PC-3 (cell line): ENCODE data around the gene LRP1B. TPM values are rescaled to one million over a fixed set of nuclear protein-coding genes. Genes with fewer than 3 reads are reported as not detected.

Source experiments
- ATAC-seq: fragments of 200-7000 bp; cut with Tn5 transposase; 2 replicates; pipeline ENCODE4 v1.9.1; 2020; ENCODE audit warnings: mild to moderate bottlenecking, moderate library complexity
- BruUV-seq: library from RNA; stranded (reverse); fragments of 400-500 nt; replicated peaks from 2 replicates; lab custom pipeline; 2021; lab: Mats Ljungman, UMichigan
- CTCF ChIA-PET: fragments of 300-600 bp; sonication (Branson Sonifier 250); formaldehyde crosslinking; loops from one replicate; lab custom pipeline; 2022; ENCODE audit warnings: antibody characterized with exemption; lab: Charles Lee
- POLR2A ChIA-PET: fragments of 300-600 bp; sonication (Branson Sonifier 250); formaldehyde crosslinking; loops from one replicate; lab custom pipeline; 2022; ENCODE audit warnings: antibody characterized with exemption; ENCODE audit not compliant: unreplicated experiment; lab: Charles Lee
- DNase-seq: peaks from one replicate; pipeline ENCODE4 v3.0.0-alpha.2; 2015
- H2AFZ ChIP-seq: fragments of 300-600 bp; sonication (generic); 2 replicates; pipeline ENCODE4 v1.6.0; 2016; ENCODE audit warnings: antibody characterized with exemption, low read length
- H3F3A ChIP-seq: fragments of 300-600 bp; sonication (generic); one replicate; pipeline ENCODE4 v1.6.0; 2017; ENCODE audit warnings: antibody characterized with exemption, low read length, control low read depth, mild to moderate bottlenecking; ENCODE audit not compliant: unreplicated experiment
- H3K27ac ChIP-seq: fragments of 300-600 bp; sonication (generic); 2 replicates; pipeline ENCODE4 v1.5.1; 2016; ENCODE audit warnings: mild to moderate bottlenecking, low read length
- H3K27me3 ChIP-seq: fragments of 300-600 bp; sonication (generic); 2 replicates; pipeline ENCODE4 v1.6.1; 2016; ENCODE audit warnings: low read length, mixed read lengths
- H3K36me3 ChIP-seq: fragments of 300-600 bp; sonication (generic); 2 replicates; pipeline ENCODE4 v1.6.1; 2016; ENCODE audit warnings: low read depth, mixed run types, low read length, mixed read lengths
- H3K4me1 ChIP-seq: fragments of 300-600 bp; sonication (generic); 2 replicates; pipeline ENCODE4 v1.5.1; 2016; ENCODE audit warnings: low read length; ENCODE audit not compliant: insufficient read depth
- H3K4me2 ChIP-seq: fragments of 300-600 bp; sonication (generic); 2 replicates; pipeline ENCODE4 v1.6.0; 2016; ENCODE audit warnings: low read length
- H3K4me3 ChIP-seq: fragments of 300-600 bp; sonication (generic); 2 replicates; pipeline ENCODE4 v1.5.1; 2016; ENCODE audit warnings: mild to moderate bottlenecking, low read length, mixed read lengths
- H3K79me2 ChIP-seq: fragments of 300-600 bp; sonication (generic); 2 replicates; pipeline ENCODE4 v1.6.1; 2017; ENCODE audit warnings: low read length, mixed read lengths
- H3K9ac ChIP-seq: fragments of 300-600 bp; sonication (generic); 2 replicates; pipeline ENCODE4 v1.6.0; 2016; ENCODE audit warnings: mild to moderate bottlenecking, low read length
- H3K9me2 ChIP-seq: fragments of 300-600 bp; sonication (generic); replicated peaks from 2 replicates; pipeline ENCODE4 v1.6.1; 2016; ENCODE audit warnings: mixed run types, low read length, mixed read lengths
- H3K9me3 ChIP-seq: fragments of 300-600 bp; sonication (generic); 2 replicates; pipeline ENCODE4 v1.6.1; 2016; ENCODE audit warnings: low read length, mixed read lengths
- H4K20me1 ChIP-seq: fragments of 300-600 bp; sonication (generic); 2 replicates; pipeline ENCODE4 v1.6.1; 2016; ENCODE audit warnings: low read length, mixed read lengths
- EZH2 ChIP-seq: fragments of 300-600 bp; sonication (generic); IDR thresholded peaks from one replicate; pipeline ENCODE4 v1.6.1; 2017; ENCODE audit warnings: antibody characterized with exemption, mild to moderate bottlenecking, low read length; ENCODE audit not compliant: unreplicated experiment
- EZH2phosphoT487 ChIP-seq: fragments of 300-600 bp; sonication (generic); IDR thresholded peaks from 2 replicates; pipeline ENCODE4 v1.6.1; 2018; ENCODE audit warnings: mild to moderate bottlenecking, antibody characterized with exemption, low read length, borderline replicate concordance
- intact Hi-C: fragments of 100-400 bp; cut with micrococcal nuclease; formaldehyde crosslinking; loops from 2 replicates; pipeline ENCODE4 v1.9.0; 2023
- total RNA-seq: library from RNA; depleted of rRNA; stranded (reverse); fragments of >200 nt; gene quantifications from 2 replicates; pipeline ENCODE4 v1.2.3, GENCODE V29; 2014
- TF ChIP-seq, protein P1 (sequence below): fragments of 300-600 bp; sonication (generic); conservative IDR thresholded peaks from 2 replicates; pipeline ENCODE4 v1.5.1; 2017; ENCODE audit warnings: antibody characterized with exemption, low read depth, mild to moderate bottlenecking, low read length

LRP1B gene
- total RNA-seq, 1 experiment from 2014 or later = 0.04 TPM

DNA sequence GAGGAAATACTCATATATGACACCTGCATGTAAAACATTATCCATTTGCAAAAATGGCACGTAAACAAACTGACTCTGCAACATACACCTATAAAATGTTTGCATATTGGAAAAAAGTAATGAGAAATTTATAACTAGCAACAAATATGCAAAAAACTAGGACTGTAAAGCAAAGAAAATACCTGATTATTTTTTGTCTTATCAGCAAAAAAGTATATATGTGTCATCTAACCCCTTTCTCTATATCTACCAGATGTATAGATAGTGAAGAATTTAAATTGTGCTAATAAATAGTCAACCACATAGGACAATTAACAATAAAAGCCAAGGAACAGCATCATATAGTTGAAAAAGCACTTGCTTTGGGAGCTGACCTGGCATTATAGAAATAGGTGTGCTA is 543.8 kb downstream of the LRP1B start:
- DNase-seq (no peak), ATAC-seq (no peak)
- Histone ChIP-seq H3K9me3 (no peaks in the 10 kb centered on the region), H3K36me3 (no peaks in the 10 kb centered on the region), H3K27ac (no peak overlapping the region), H2AFZ (no peak overlapping the region), H3K9me2 (no peaks in the 10 kb centered on the region), H3K79me2 (no peaks in the 10 kb centered on the region), H3K9ac (no peak overlapping the region), H3F3A (no peaks in the 10 kb centered on the region), H3K4me1 (no peaks in the 10 kb centered on the region), H3K4me2 (no peak overlapping the region), H3K27me3 (no peaks in the 10 kb centered on the region), H3K4me3 (no peak overlapping the region), H4K20me1 (no peaks in the 10 kb centered on the region)
- ChIA-PET CTCF (no interaction called here), POLR2A (no interaction called here)
- intact Hi-C loops = no loop called here
- TF ChIP-seq EZH2 = no peak
- TF ChIP-seq, protein P1, sequence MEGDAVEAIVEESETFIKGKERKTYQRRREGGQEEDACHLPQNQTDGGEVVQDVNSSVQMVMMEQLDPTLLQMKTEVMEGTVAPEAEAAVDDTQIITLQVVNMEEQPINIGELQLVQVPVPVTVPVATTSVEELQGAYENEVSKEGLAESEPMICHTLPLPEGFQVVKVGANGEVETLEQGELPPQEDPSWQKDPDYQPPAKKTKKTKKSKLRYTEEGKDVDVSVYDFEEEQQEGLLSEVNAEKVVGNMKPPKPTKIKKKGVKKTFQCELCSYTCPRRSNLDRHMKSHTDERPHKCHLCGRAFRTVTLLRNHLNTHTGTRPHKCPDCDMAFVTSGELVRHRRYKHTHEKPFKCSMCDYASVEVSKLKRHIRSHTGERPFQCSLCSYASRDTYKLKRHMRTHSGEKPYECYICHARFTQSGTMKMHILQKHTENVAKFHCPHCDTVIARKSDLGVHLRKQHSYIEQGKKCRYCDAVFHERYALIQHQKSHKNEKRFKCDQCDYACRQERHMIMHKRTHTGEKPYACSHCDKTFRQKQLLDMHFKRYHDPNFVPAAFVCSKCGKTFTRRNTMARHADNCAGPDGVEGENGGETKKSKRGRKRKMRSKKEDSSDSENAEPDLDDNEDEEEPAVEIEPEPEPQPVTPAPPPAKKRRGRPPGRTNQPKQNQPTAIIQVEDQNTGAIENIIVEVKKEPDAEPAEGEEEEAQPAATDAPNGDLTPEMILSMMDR = no peak
- no peak for TF ChIP-seq EZH2phosphoT487
- BruUV-seq = no TSS peak

DNA sequence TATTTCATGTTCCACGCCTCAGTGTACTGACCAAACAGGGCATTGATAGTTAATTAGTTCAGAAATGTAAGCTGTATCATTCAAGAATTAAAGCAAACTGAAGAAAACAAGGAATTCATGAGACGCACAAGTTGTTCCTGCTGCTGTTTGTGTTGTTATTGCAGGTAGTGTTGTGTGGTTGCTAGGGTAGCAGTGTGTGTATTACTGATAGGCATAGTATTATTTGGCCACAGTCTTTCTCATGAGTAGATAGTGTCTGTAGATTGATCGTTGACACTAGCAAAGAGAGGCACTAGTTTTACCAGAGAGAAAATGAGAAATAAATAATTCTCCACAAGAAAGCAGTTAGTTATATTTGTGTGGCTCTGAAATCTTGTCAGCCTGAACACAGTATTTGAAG is 548.6 kb downstream of the LRP1B start:
- ChIA-PET POLR2A (no interaction called here), CTCF (no interaction called here)
- TF ChIP-seq EZH2 (no peak), EZH2phosphoT487 (no peak)
- TF ChIP-seq, protein P1 = no peak
- intact Hi-C loops = no loop called here
- Histone ChIP-seq H3K36me3 (no peaks in the 10 kb centered on the region), H3K27me3 (no peaks in the 10 kb centered on the region), H3K9me2 (no peaks in the 10 kb centered on the region), H3K9me3 (no peaks in the 10 kb centered on the region), H3F3A (no peaks in the 10 kb centered on the region), H3K4me2 (no peak overlapping the region), H3K9ac (no peak overlapping the region), H3K27ac (no peak overlapping the region), H3K4me3 (no peak overlapping the region), H4K20me1 (no peaks in the 10 kb centered on the region), H3K79me2 (no peaks in the 10 kb centered on the region), H2AFZ (no peak overlapping the region), H3K4me1 (no peaks in the 10 kb centered on the region)
- DNase-seq (no peak), ATAC-seq (no peak)
- no TSS peak for BruUV-seq

DNA sequence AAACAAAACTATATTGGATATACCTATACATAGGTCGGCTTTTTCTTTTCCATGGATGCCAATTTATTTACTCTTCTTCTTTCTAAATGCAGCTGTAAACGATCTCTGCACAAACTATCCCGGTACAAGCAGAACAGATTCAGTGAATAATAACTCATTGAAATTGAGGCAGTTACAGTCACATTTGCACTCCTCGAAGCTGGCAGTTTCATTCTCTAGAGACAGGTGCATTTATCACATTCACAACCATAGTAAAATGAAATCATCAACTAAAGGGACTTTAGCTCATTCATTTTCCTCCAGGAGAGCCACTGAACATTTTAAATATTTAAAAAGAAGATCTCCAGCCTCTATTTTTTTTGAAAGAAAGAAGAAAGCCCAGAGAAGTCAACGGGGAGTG is 551.7 kb downstream of the LRP1B start:
- H3K36me3 ChIP-seq = no peaks in the 10 kb centered on the region
- no peaks in the 10 kb centered on the region for H4K20me1 ChIP-seq
- H2AFZ ChIP-seq = no peak overlapping the region
- H3K9ac ChIP-seq = no peak overlapping the region
- H3K4me3 ChIP-seq = no peak overlapping the region
- ChIA-PET POLR2A (interaction anchor here (0.6 kb wide), 1 partner anchor 766 kb away, joined by 3 read pairs; no protein-coding TSS in a partner anchor), CTCF (no interaction called here)
- H3K27me3 ChIP-seq = no peaks in the 10 kb centered on the region
- no peak overlapping the region for H3K27ac ChIP-seq
- TF ChIP-seq EZH2phosphoT487 (no peak), EZH2 (no peak)
- TF ChIP-seq, protein P1 = no peak
- H3K9me2 ChIP-seq = no peaks in the 10 kb centered on the region
- H3K9me3 ChIP-seq = no peaks in the 10 kb centered on the region
- no peak for ATAC-seq
- BruUV-seq = no TSS peak
- H3K4me2 ChIP-seq = no peak overlapping the region
- H3K79me2 ChIP-seq = no peaks in the 10 kb centered on the region
- intact Hi-C loops = no loop called here
- H3F3A ChIP-seq = no peaks in the 10 kb centered on the region
- no peaks in the 10 kb centered on the region for H3K4me1 ChIP-seq
- DNase-seq = no peak
